Measurements from ENCODE around the gene RNF5.

- TF ChIP-seq HOXC10 (CRISPR knock-in tag; IDR thresholded peaks at IDR 0.05) = no peak
- no peak for TF ChIP-seq CTCF (tag by site-specific recombination; IDR thresholded peaks at IDR 0.05)
- no peak for TF ChIP-seq YY1 (tag by site-specific recombination; IDR thresholded peaks at IDR 0.05)
- TF ChIP-seq ZNF16 (tag by site-specific recombination; IDR thresholded peaks at IDR 0.05; ENCODE audit: low read depth) = no peak
These were observed 25.4 kb downstream of the RNF5 start for GRCh38 chr6:32203426-32204267.

All from HEK293 (cell line).